Ascending aorta (tissue), 2 donors: ENCODE data around the gene MPPED1. TPM values are rescaled to one million over a fixed set of nuclear protein-coding genes. Genes with fewer than 3 reads are reported as not detected.

Experiments used
- DNase-seq, 2 donors: peaks; one replicate each; pipeline ENCODE4 v3.0.0-alpha.2; 2019; ENCODE audit warnings: low spot score in 2 of 2
- H3K27ac ChIP-seq, 2 donors: fragments of 200-600 bp; sonication (generic); one replicate each; pipeline ENCODE4 v1.5.1; 2016 to 2017; ENCODE audit warnings: mild to moderate bottlenecking in 1 of 2
- H3K27me3 ChIP-seq: fragments of 200-600 bp; sonication (generic); one replicate; pipeline ENCODE4 v1.5.1; 2017
- H3K36me3 ChIP-seq, 2 donors: fragments of 200-600 bp; sonication (generic); one replicate each; pipeline ENCODE4 v1.5.1; 2016
- H3K4me1 ChIP-seq, 2 donors: fragments of 200-600 bp; sonication (generic); one replicate each; pipeline ENCODE4 v1.5.1; 2016 to 2017; ENCODE audit warnings: mild to moderate bottlenecking in 1 of 2
- H3K4me3 ChIP-seq, 2 donors: fragments of 200-600 bp; sonication (generic); one replicate each; pipeline ENCODE4 v1.5.1; 2016 to 2017; ENCODE audit warnings: mild to moderate bottlenecking in 1 of 2
- H3K9me3 ChIP-seq, 2 donors: fragments of 200-600 bp; sonication (generic); one replicate each; pipeline ENCODE4 v1.5.1; 2016
- CTCF ChIP-seq, 3 experiments: fragments of 200-600 bp in 2 of 3; fragments of 450-650 bp in 1 of 3; sonication (generic) in 2 of 3; IDR thresholded peaks; one replicate each; pipeline ENCODE4 v1.5.1; 2016 to 2019; ENCODE audit warnings: antibody characterized with exemption in 3 of 3, mild to moderate bottlenecking in 1 of 3, moderate library complexity in 1 of 3
- intact Hi-C: fragments of 100-400 bp; cut with DNase I; formaldehyde crosslinking; loops from one replicate; pipeline ENCODE4 v1.15.1; 2023
- total RNA-seq: library from RNA; depleted of rRNA; stranded (reverse); fragments of >200 nt; gene quantifications from one replicate; pipeline ENCODE4 v1.1.0, GENCODE V29; 2016

The MPPED1 gene
- total RNA-seq, 1 donor from 2014 or later: not detected

GRCh38 chr22:43487311-43488030, 75.7 kb downstream of the MPPED1 start:
- DNase-seq: no peak
- no peak overlapping the region for H3K4me3 ChIP-seq
- H3K36me3 ChIP-seq: no peaks in the 10 kb centered on the region
- H3K9me3 ChIP-seq: no peaks in the 10 kb centered on the region
- H3K27me3 ChIP-seq: no peaks in the 10 kb centered on the region
- no peaks in the 10 kb centered on the region for H3K4me1 ChIP-seq
- no peak for TF ChIP-seq CTCF (IDR thresholded peaks at IDR 0.05)
- intact Hi-C loops: no loop called here
- no peak overlapping the region for H3K27ac ChIP-seq

- no peak overlapping the region for H3K4me3 ChIP-seq
- DNase-seq: no peak
- no peaks in the 10 kb centered on the region for H3K27me3 ChIP-seq
- no peak for TF ChIP-seq CTCF (IDR thresholded peaks at IDR 0.05)
- no peaks in the 10 kb centered on the region for H3K4me1 ChIP-seq
- no peaks in the 10 kb centered on the region for H3K36me3 ChIP-seq
- H3K9me3 ChIP-seq: no peaks in the 10 kb centered on the region
- H3K27ac ChIP-seq: no peak overlapping the region
- intact Hi-C loops: no loop called here
Measured at GRCh38 chr22:43488031-43488866, 76.4 kb downstream of the MPPED1 start.

- H3K4me1 ChIP-seq: no peaks in the 10 kb centered on the region
Measured at GRCh38 chr22:43488937-43489336, 77.1 kb downstream of the MPPED1 start.

GRCh38 chr22:43490311-43490710, 78.5 kb downstream of the MPPED1 start:
- TF ChIP-seq CTCF (IDR thresholded peaks at IDR 0.05): no peak
- intact Hi-C loops: no loop called here
- no peak overlapping the region for H3K4me3 ChIP-seq
- DNase-seq: no peak
- H3K36me3 ChIP-seq: no peaks in the 10 kb centered on the region
- H3K9me3 ChIP-seq: no peaks in the 10 kb centered on the region
- H3K27ac ChIP-seq: no peak overlapping the region
- no peaks in the 10 kb centered on the region for H3K4me1 ChIP-seq
- no peaks in the 10 kb centered on the region for H3K27me3 ChIP-seq

More at GRCh38 chr22:43488937-43489336, 77.1 kb downstream of the MPPED1 start:
- intact Hi-C loops: no loop called here
- DNase-seq: no peak
- H3K27ac ChIP-seq: no peak overlapping the region
- no peaks in the 10 kb centered on the region for H3K36me3 ChIP-seq
- H3K4me3 ChIP-seq: no peak overlapping the region
- no peak for TF ChIP-seq CTCF (IDR thresholded peaks at IDR 0.05)
- H3K27me3 ChIP-seq: no peaks in the 10 kb centered on the region
- H3K9me3 ChIP-seq: no peaks in the 10 kb centered on the region

- H3K4me1 ChIP-seq: no peaks in the 10 kb centered on the region
- no peaks in the 10 kb centered on the region for H3K27me3 ChIP-seq
- H3K27ac ChIP-seq: no peak overlapping the region
- intact Hi-C loops: no loop called here
- no peak for TF ChIP-seq CTCF (IDR thresholded peaks at IDR 0.05)
- DNase-seq: no peak
- no peak overlapping the region for H3K4me3 ChIP-seq
- no peaks in the 10 kb centered on the region for H3K9me3 ChIP-seq
- no peaks in the 10 kb centered on the region for H3K36me3 ChIP-seq
Measured at GRCh38 chr22:43491177-43491576, 79.4 kb downstream of the MPPED1 start.
